Ovary (tissue), 3 donors: Measurements from ENCODE around the gene MUL1.

Experiments used
- CTCF ChIP-seq, 3 donors: fragments of 450-650 bp in 2 of 3; fragments of 200-600 bp in 1 of 3; IDR thresholded peaks; one replicate each; pipeline versions ENCODE4 v1.5.1 to v1.8.0; 2016 to 2022; ENCODE audit warnings: antibody characterized with exemption in 3 of 3, mild to moderate bottlenecking in 1 of 3
- POLR2A ChIP-seq: fragments of 450-650 bp; IDR thresholded peaks from one replicate; pipeline ENCODE4 v1.6.1; 2017; ENCODE audit warnings: antibody characterized with exemption, mild to moderate bottlenecking, moderate library complexity
- donor health status: DM: no; HTN: no; CAD: no.

GRCh38 chr1:20458717-20459116 is 49.2 kb downstream of the MUL1 start:
- no peak for TF ChIP-seq POLR2A
- no peak for TF ChIP-seq CTCF (IDR thresholded peaks at IDR 0.05)
